Measurements from ENCODE around the gene HTR3E. TPM values are rescaled to one million over a fixed set of nuclear protein-coding genes. Genes with fewer than 3 reads are reported as not detected.

The HTR3E gene
- total and polyA plus RNA-seq, 2 of the 13 experiments (the other 11 are each of a cell fraction or from before 2014, with no cell fraction given): not detected

DNA sequence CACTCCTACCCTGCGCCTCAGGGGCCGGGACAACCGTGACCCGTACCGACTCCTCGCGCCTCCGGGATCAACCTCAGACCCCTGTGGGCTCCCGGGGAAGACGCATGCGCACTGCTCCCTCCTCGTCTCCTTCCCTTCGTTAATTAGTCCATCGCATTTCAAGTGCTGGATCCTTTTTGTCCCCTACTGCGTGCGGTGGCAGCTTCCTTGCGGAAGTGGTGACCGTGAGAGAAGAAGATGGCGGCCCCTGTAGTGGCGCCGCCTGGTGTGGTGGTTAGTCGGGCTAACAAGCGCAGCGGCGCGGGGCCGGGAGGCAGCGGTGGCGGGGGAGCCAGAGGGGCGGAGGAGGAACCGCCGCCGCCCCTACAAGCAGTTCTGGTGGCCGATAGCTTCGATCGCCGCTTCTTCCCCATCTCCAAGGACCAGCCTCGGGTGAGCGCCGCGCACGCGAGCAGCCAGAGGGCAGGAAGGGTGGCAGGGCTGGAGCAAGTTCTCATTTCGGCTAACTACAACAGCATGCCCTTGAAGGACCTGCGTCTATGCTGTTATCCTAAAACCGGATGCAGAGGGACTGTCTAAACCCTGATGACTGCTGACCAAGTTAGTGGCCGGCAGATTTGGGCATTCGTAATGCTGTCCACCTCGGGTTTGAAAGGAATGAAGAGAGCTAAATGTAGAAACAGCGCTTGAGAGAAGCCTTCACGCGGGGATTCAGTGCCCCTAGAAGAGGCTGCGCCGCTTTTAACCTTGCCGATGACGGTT lies 38.5 kb downstream of the HTR3E start, which contains the start of gene EIF2B5 (continued):
- TF ChIP-seq, protein P1, sequence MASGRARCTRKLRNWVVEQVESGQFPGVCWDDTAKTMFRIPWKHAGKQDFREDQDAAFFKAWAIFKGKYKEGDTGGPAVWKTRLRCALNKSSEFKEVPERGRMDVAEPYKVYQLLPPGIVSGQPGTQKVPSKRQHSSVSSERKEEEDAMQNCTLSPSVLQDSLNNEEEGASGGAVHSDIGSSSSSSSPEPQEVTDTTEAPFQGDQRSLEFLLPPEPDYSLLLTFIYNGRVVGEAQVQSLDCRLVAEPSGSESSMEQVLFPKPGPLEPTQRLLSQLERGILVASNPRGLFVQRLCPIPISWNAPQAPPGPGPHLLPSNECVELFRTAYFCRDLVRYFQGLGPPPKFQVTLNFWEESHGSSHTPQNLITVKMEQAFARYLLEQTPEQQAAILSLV (CRISPR knock-in tag; IDR thresholded peaks at IDR 0.05; ENCODE audit: borderline replicate concordance): peak; percentile 50; the same call in 1 of the 2 replicates
- TF ChIP-seq NONO (IDR thresholded peaks at IDR 0.05) (no peak), NONO (CRISPR knock-in tag; conservative IDR thresholded peaks at IDR 0.05) (peak; percentile 86), NR2F1 (CRISPR knock-in tag; IDR thresholded peaks at IDR 0.05) (no peak), NBN (conservative IDR thresholded peaks at IDR 0.05) (no peak), YEATS2 (CRISPR knock-in tag; IDR thresholded peaks at IDR 0.05; ENCODE audit: borderline replicate concordance) (peak; percentile 96), MAZ (IDR thresholded peaks at IDR 0.05; ENCODE audit: borderline replicate concordance, low read depth, low read length) (no peak), MAZ (CRISPR knock-in tag; IDR thresholded peaks at IDR 0.05; ENCODE audit: low read depth) (peak; percentile 85), ZNF382 (CRISPR knock-in tag; IDR thresholded peaks at IDR 0.05; ENCODE audit: borderline replicate concordance) (no peak), SNAI1 (CRISPR knock-in tag; IDR thresholded peaks at IDR 0.05; ENCODE audit: borderline replicate concordance) (no peak; the same call in 1 of the 2 replicates), FOSL2 (CRISPR knock-in tag; IDR thresholded peaks at IDR 0.05) (peak; percentile 61), TGIF2 (CRISPR knock-in tag; IDR thresholded peaks at IDR 0.05) (peak; percentile 96), ZNF468 (CRISPR knock-in tag; IDR thresholded peaks at IDR 0.05) (no peak), ATM (IDR thresholded peaks at IDR 0.05; ENCODE audit: borderline replicate concordance) (no peak), ZNF225 (CRISPR knock-in tag; IDR thresholded peaks at IDR 0.05) (no peak), JDP2 (CRISPR knock-in tag; IDR thresholded peaks at IDR 0.05; ENCODE audit: borderline replicate concordance) (no peak), LCORL (IDR thresholded peaks at IDR 0.05) (no peak), LCORL (CRISPR knock-in tag; IDR thresholded peaks at IDR 0.05) (peak; percentile 42; the same call in 1 of the 2 replicates)
- TF ChIP-seq, protein P2, sequence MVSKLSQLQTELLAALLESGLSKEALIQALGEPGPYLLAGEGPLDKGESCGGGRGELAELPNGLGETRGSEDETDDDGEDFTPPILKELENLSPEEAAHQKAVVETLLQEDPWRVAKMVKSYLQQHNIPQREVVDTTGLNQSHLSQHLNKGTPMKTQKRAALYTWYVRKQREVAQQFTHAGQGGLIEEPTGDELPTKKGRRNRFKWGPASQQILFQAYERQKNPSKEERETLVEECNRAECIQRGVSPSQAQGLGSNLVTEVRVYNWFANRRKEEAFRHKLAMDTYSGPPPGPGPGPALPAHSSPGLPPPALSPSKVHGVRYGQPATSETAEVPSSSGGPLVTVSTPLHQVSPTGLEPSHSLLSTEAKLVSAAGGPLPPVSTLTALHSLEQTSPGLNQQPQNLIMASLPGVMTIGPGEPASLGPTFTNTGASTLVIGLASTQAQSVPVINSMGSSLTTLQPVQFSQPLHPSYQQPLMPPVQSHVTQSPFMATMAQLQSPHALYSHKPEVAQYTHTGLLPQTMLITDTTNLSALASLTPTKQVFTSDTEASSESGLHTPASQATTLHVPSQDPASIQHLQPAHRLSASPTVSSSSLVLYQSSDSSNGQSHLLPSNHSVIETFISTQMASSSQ (IDR thresholded peaks at IDR 0.05; ENCODE audit: low read depth): no peak
- TF ChIP-seq, protein P2 (CRISPR knock-in tag; IDR thresholded peaks at IDR 0.05; ENCODE audit: borderline replicate concordance): peak; percentile 60; the same call in 1 of the 2 replicates
- TF ChIP-seq, protein P3, sequence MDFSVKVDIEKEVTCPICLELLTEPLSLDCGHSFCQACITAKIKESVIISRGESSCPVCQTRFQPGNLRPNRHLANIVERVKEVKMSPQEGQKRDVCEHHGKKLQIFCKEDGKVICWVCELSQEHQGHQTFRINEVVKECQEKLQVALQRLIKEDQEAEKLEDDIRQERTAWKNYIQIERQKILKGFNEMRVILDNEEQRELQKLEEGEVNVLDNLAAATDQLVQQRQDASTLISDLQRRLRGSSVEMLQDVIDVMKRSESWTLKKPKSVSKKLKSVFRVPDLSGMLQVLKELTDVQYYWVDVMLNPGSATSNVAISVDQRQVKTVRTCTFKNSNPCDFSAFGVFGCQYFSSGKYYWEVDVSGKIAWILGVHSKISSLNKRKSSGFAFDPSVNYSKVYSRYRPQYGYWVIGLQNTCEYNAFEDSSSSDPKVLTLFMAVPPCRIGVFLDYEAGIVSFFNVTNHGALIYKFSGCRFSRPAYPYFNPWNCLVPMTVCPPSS (IDR thresholded peaks at IDR 0.05): no peak
- TF ChIP-seq, protein P4, sequence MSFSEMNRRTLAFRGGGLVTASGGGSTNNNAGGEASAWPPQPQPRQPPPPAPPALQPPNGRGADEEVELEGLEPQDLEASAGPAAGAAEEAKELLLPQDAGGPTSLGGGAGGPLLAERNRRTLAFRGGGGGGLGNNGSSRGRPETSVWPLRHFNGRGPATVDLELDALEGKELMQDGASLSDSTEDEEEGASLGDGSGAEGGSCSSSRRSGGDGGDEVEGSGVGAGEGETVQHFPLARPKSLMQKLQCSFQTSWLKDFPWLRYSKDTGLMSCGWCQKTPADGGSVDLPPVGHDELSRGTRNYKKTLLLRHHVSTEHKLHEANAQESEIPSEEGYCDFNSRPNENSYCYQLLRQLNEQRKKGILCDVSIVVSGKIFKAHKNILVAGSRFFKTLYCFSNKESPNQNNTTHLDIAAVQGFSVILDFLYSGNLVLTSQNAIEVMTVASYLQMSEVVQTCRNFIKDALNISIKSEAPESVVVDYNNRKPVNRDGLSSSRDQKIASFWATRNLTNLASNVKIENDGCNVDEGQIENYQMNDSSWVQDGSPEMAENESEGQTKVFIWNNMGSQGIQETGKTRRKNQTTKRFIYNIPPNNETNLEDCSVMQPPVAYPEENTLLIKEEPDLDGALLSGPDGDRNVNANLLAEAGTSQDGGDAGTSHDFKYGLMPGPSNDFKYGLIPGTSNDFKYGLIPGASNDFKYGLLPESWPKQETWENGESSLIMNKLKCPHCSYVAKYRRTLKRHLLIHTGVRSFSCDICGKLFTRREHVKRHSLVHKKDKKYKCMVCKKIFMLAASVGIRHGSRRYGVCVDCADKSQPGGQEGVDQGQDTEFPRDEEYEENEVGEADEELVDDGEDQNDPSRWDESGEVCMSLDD (CRISPR knock-in tag; IDR thresholded peaks at IDR 0.05; ENCODE audit: borderline replicate concordance): no peak

Data from HepG2 (cell line).